Fibroblast of the aortic adventitia (primary cell): ENCODE data around the gene ACE2. TPM values are rescaled to one million over a fixed set of nuclear protein-coding genes. Genes with fewer than 3 reads are reported as not detected.

ENCODE experiments used
- DNase-seq: peaks from one replicate; pipeline ENCODE4 v3.0.0-alpha.2; 2010; ENCODE audit warnings: low read depth
- H3K4me3 ChIP-seq: 2 replicates; pipeline ENCODE4 v1.5.1; 2011; ENCODE audit warnings: low read depth, mild to moderate bottlenecking, control low read depth, low read length, moderate library complexity
- CTCF ChIP-seq: IDR thresholded peaks from 2 replicates; pipeline ENCODE4 v1.5.1; 2011; ENCODE audit warnings: mild to moderate bottlenecking, low read length, control low read depth, inconsistent platforms; ENCODE audit not compliant: insufficient read depth
- total RNA-seq: library from RNA; depleted of rRNA; stranded (reverse); fragments of >200 nt; gene quantifications from 2 replicates; pipeline ENCODE4 v1.2.3, GENCODE V29; 2012; ENCODE audit warnings: low replicate concordance

The ACE2 gene
- total RNA-seq, 1 donor, result 0.09 TPM

GRCh38 chrX:15566244-15566643, 34.5 kb downstream of the ACE2 start:
- TF ChIP-seq CTCF, result peak; percentile 29
- H3K4me3 ChIP-seq, result no peak overlapping the region
- no peak for DNase-seq

GRCh38 chrX:15564981-15565579, 35.7 kb downstream of the ACE2 start:
- peak; percentile 75 for TF ChIP-seq CTCF
- DNase-seq, result peak; percentile 84

GRCh38 chrX:15563056-15563455, 37.7 kb downstream of the ACE2 start:
- no peak for TF ChIP-seq CTCF
- no peak overlapping the region for H3K4me3 ChIP-seq
- no peak for DNase-seq

More at GRCh38 chrX:15564981-15565579, 35.7 kb downstream of the ACE2 start:
- no peak overlapping the region for H3K4me3 ChIP-seq

- no peak for TF ChIP-seq CTCF
- H3K4me3 ChIP-seq, result no peak overlapping the region
- DNase-seq, result no peak
Measured at GRCh38 chrX:15560924-15561323, 39.8 kb downstream of the ACE2 start.

- TF ChIP-seq CTCF, result no peak
Measured at GRCh38 chrX:15559227-15559626, 41.5 kb downstream of the ACE2 start.

GRCh38 chrX:15549189-15550012, 51.4 kb downstream of the ACE2 start:
- no peak for DNase-seq
- TF ChIP-seq CTCF, result no peak
- no peak overlapping the region for H3K4me3 ChIP-seq

More at GRCh38 chrX:15559227-15559626, 41.5 kb downstream of the ACE2 start:
- no peak overlapping the region for H3K4me3 ChIP-seq
- DNase-seq, result no peak

GRCh38 chrX:15547356-15547755, 53.4 kb downstream of the ACE2 start:
- no peak for TF ChIP-seq CTCF
- H3K4me3 ChIP-seq, result no peak overlapping the region
- no peak for DNase-seq
